HK-2 (cell line): ENCODE measurements around the gene DAGLA.
A peak's percentile ranks its signal among the peaks of the same experiment; 100 is the strongest.
"Not testable (repeated sequence)": the region's sequence is repeated elsewhere in the genome, so short reads cannot be mapped to it uniquely, and the experiment has no call there.

Experiments used
- DNase-seq: peaks from one replicate; pipeline ENCODE4 v3.0.0-alpha.2; 2018; ENCODE audit not compliant: unreplicated experiment

The DAGLA gene, protein sequence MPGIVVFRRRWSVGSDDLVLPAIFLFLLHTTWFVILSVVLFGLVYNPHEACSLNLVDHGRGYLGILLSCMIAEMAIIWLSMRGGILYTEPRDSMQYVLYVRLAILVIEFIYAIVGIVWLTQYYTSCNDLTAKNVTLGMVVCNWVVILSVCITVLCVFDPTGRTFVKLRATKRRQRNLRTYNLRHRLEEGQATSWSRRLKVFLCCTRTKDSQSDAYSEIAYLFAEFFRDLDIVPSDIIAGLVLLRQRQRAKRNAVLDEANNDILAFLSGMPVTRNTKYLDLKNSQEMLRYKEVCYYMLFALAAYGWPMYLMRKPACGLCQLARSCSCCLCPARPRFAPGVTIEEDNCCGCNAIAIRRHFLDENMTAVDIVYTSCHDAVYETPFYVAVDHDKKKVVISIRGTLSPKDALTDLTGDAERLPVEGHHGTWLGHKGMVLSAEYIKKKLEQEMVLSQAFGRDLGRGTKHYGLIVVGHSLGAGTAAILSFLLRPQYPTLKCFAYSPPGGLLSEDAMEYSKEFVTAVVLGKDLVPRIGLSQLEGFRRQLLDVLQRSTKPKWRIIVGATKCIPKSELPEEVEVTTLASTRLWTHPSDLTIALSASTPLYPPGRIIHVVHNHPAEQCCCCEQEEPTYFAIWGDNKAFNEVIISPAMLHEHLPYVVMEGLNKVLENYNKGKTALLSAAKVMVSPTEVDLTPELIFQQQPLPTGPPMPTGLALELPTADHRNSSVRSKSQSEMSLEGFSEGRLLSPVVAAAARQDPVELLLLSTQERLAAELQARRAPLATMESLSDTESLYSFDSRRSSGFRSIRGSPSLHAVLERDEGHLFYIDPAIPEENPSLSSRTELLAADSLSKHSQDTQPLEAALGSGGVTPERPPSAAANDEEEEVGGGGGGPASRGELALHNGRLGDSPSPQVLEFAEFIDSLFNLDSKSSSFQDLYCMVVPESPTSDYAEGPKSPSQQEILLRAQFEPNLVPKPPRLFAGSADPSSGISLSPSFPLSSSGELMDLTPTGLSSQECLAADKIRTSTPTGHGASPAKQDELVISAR

GRCh38 chr11:61679893-61680621 lies at the start of gene DAGLA:
Gene DAGLA, plus strand, starts transcription at chr11:61680391. Its CDS starts 39,765 bp downstream, at chr11:61720156.
- peak; percentile 71 for DNase-seq

- DNase-seq, result no peak
Observed at GRCh38 chr11:61632096-61632495, 48.1 kb upstream of the DAGLA start.

GRCh38 chr11:61635304-61635703 lies 44.9 kb upstream of the DAGLA start:
- no peak for DNase-seq

- DNase-seq, result no peak
Observed at GRCh38 chr11:61635787-61636186, 44.4 kb upstream of the DAGLA start.

GRCh38 chr11:61636676-61637075 lies 43.5 kb upstream of the DAGLA start:
- no peak for DNase-seq

GRCh38 chr11:61637277-61637676 lies 42.9 kb upstream of the DAGLA start:
- no peak for DNase-seq

DNA sequence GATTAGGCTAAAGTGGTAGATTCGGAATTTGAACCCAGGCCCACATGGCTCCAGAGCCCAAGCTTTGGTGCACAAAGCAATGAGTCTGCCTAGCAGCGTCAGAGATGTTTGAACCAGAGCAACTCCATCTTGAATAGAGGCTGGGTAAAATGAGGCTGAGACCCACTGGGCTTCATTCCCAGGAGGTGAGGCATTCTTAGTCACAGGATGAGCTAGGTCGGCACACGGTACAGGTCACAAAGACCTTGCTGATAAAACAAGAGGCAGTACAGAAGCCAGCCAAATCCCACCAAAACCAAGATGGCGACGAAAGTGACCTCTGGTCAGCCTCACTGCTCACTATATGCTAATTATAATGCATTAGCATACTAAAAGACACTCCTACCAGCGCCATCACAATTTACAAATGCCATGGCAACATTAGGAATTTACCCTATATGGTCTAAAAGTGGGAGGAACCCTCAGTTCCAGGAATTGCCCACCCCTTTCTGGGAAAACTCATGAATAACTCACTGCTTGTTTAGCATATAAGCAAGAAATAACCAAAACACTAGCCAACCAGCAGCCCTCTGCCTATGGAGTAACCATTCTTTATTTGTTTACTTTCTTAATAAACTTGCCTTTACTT lies 40.3 kb upstream of the DAGLA start:
- no peak for DNase-seq

GRCh38 chr11:61642162-61642561 lies 38.0 kb upstream of the DAGLA start:
- no peak for DNase-seq

DNA sequence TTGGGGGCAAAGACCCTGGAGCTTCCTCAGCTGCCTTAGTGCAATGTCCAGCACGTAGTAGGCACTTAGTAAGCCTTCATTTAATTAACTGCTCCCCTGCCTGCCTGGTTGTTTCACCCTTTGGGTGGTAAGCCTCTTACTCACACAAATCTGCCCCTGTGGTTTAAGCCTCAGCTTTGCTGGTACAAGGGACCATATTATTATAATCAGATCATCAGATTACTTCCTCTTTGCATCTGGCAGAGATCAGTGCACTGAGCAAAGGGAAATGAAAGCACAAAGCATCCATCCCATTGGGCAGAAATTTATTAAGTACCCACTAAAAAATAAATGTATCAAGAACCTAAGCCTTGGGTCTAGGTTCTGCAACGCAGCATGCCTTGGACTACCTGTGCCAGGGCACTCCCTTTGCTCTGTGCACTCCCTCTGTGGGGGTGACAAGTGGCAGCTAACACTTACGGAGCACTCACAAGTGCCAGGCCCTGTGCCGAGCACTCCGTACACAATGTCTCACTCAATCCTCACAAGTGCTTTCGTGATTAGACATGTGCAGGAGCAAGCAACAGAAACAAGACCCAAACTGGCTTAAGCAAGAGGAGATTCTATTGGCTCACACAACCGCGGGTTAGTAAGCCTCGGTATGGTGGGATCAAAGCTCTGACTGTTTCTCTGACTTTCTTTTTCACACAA lies 34.9 kb upstream of the DAGLA start:
- no peak for DNase-seq

GRCh38 chr11:61647529-61647928 lies 32.7 kb upstream of the DAGLA start:
- DNase-seq, result no peak

DNA sequence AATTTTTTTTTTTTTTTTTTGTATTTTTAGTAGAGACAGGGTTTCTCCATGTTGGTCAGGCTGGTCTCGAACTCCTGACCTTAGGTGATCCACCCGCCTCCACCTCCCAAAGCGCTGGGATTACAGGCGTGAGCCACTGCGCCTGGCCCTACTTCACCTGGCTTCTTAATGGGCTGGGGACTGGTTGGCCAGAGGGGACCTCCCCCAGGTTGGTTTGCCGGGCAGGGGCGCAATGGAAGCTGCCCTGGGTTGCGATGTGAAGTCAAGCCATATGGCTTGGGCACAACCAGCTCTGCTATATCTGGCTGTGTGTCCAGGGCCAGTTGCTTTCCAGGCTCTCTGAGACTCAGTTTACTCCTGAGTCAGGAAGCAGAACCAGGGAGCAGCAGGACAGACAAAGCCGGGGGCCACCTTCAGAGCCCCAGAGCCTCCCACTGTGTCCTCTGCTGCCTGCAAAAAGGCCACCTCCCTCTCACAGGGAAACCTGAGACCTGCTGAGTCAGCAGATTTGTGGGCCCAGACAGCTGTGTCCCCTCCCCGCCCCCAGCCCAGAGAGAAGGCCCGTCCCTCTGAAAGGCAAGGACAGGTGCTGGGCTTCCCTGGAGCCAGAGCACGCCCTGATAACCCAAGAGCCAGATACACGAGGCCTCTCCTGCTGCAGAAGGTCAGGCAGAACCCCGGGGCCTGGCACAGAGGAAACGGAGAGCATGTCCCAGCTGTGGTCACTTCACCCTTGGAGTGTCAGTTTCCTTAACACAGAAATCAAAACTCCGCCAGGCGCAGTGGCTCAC lies 29.2 kb upstream of the DAGLA start:
- DNase-seq, result no peak

- DNase-seq, result no peak
Observed at GRCh38 chr11:61652135-61652534, 28.1 kb upstream of the DAGLA start.

- DNase-seq, result no peak
Observed at GRCh38 chr11:61654397-61654829, 25.8 kb upstream of the DAGLA start.

- DNase-seq, result not testable (repeated sequence)
Observed at GRCh38 chr11:61655266-61656159, 24.7 kb upstream of the DAGLA start.

DNA sequence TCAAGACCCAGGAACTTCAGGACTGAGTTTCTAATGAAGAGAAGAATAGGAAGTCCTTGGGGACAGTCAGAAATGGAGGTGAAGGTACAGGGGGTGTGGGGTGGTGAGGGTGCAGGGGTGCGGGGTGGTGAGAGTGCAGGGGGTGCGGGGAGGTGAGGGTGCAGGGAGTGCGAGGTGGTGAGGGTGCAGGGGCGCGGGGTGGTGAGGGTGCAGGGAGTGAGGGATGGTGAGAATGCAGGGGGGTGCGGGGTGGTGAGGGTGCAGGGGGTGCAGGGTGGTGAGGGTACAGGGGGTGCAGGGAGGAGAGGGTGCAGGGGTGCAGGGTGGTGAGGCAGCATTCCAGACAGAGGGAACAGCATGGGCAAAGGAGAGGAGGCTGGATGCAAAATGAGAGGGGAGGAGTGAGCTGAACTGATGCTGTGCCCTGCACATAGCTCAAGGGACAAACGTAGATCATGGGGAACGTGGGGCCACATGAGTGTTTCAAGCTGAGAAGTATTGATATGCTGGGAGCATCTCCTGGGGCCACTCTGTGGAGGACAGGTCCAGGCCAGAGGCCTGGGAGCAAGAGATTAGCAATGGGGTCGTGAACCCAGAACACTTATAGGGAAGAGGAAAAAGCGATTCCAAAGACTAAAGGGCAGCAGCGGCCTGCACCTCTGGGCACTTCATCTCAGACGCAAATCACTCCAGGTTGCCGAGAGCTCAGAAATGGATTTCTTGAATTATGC lies 23.7 kb upstream of the DAGLA start:
- DNase-seq, result no peak

GRCh38 chr11:61657566-61658290 lies 22.5 kb upstream of the DAGLA start:
- no peak for DNase-seq

DNA sequence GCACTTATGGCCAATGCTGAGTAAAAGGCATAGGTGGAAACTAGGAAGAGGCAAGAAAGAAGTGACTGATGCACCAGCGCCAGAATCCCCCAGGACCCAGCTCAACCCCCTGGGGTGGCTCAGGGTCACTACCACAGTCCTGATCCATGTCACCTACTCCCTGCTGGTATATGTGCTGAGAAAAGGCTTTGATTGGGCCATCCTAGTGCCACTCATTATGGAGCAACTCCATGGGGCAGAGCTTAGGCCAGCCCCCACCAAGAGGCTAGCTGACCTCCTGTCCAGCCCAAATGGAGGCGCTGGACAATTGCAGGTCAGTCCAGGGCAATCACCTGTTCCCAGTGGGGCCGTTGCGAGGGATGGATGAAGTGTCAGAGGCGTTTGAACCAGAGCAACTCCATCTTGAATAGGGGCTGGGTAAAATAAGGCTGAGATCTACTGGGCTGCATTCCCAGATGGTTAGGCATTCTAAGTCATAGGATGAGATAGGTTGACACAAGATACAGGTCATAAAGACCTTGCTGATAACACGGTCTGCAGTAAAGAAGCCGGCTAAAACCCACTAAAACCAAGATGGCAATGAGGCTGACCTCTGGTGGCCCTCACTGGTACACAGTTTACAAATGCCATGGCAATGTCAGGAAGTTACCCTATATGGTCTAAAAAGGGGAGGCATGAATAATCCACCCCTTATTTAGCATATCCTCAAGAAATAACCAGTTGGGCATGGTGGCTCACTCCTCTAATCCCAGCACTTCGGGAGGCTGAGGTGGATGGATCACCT lies 20.6 kb upstream of the DAGLA start:
- DNase-seq, result no peak
